HCT116 (cell line): ENCODE data around the gene MELTF. TPM values are rescaled to one million over a fixed set of nuclear protein-coding genes. Genes with fewer than 3 reads are reported as not detected.
"Not testable (repeated sequence)": the region's sequence is repeated elsewhere in the genome, so short reads cannot be mapped to it uniquely, and the experiment has no call there.

ENCODE experiments used
- ATAC-seq: fragments of 200-7000 bp; cut with Tn5 transposase; 2 replicates; pipeline ENCODE4 v1.9.1; 2020; ENCODE audit warnings: mild to moderate bottlenecking, moderate library complexity
- BruUV-seq: library from RNA; stranded (reverse); fragments of 400-500 nt; replicated peaks from 2 replicates; lab custom pipeline; 2021; lab: Mats Ljungman, UMichigan
- CTCF ChIA-PET: fragments of 300-600 bp; sonication (Branson Sonifier 250); formaldehyde crosslinking; loops from one replicate; lab custom pipeline; 2021; ENCODE audit warnings: antibody characterized with exemption; lab: Charles Lee
- POLR2A ChIA-PET: fragments of 300-600, 350-600 bp; sonication (Branson Sonifier 250); formaldehyde crosslinking; loops from one replicate; lab custom pipeline; 2021; ENCODE audit warnings: antibody characterized with exemption; lab: Charles Lee
- RAD21 ChIA-PET, 2 experiments: fragments of 300-600 bp; sonication (Branson Sonifier 250); formaldehyde crosslinking; loops; one replicate each; lab custom pipeline; 2023; ENCODE audit warnings: low total read pairs in 2 of 2; ENCODE audit not compliant: uncharacterized antibody in 2 of 2, unreplicated experiment in 2 of 2, low non-redundant PET in 1 of 2; lab: Charles Lee
- DNase-seq: peaks from one replicate; pipeline ENCODE4 v3.0.0-alpha.2; 2010; ENCODE audit warnings: low read depth, low spot score
- H2AFZ ChIP-seq: fragments of 200-600 bp; shearing (Covaris generic), sonication (generic); 2 replicates; pipeline ENCODE4 v1.6.1; 2017; ENCODE audit warnings: low read depth, mixed run types, mixed read lengths, antibody characterized with exemption, low read length; ENCODE audit not compliant: poor library complexity, severe bottlenecking
- H3K27ac ChIP-seq: 2 replicates; pipeline ENCODE4 v1.5.1; 2012; ENCODE audit warnings: low read depth, low read length
- H3K27me3 ChIP-seq: fragments of 200-600 bp; sonication (generic); 2 replicates; pipeline ENCODE4 v1.6.1; 2016; ENCODE audit warnings: mixed run types, low read length, mixed read lengths; ENCODE audit not compliant: insufficient read depth
- H3K36me3 ChIP-seq, 2 experiments: fragments of 200-500 bp in 1 of 2; fragments of 200-600 bp in 1 of 2; sonication (Bioruptor generic) in 1 of 2; sonication (generic) in 1 of 2; 2 replicates each; pipeline versions ENCODE4 v1.5.1 to v1.6.1; 2014 to 2016; ENCODE audit warnings: low read length in 2 of 2, inconsistent platforms in 1 of 2, mixed read lengths in 1 of 2, mixed run types in 1 of 2; ENCODE audit not compliant: insufficient read depth in 2 of 2, control insufficient read depth in 1 of 2
- H3K4me1 ChIP-seq, 2 experiments: fragments of 200-600 bp in 1 of 2; sonication (generic) in 1 of 2; 2 replicates each; pipeline versions ENCODE4 v1.5.1 to v1.6.1; 2012 to 2017; ENCODE audit warnings: low read length in 2 of 2, inconsistent platforms in 1 of 2, mild to moderate bottlenecking in 1 of 2, mixed read lengths in 1 of 2, mixed run types in 1 of 2, moderate library complexity in 1 of 2; ENCODE audit not compliant: insufficient read depth in 2 of 2, control insufficient read depth in 1 of 2
- H3K4me2 ChIP-seq: fragments of 200-600 bp; sonication (generic); 2 replicates; pipeline ENCODE4 v1.6.1; 2017; ENCODE audit warnings: mixed run types, low read length, mixed read lengths
- H3K4me3 ChIP-seq, 2 experiments: fragments of 200-600 bp in 1 of 2; sonication (generic) in 1 of 2; replicated peaks in 1 of 2; 2 replicates each; pipeline ENCODE4 v1.5.1; 2011 to 2016; ENCODE audit warnings: low read length in 2 of 2, control low read depth in 1 of 2, low read depth in 1 of 2, mild to moderate bottlenecking in 1 of 2, mixed read lengths in 1 of 2, mixed run types in 1 of 2
- H3K79me2 ChIP-seq: fragments of 200-600 bp; sonication (generic); 2 replicates; pipeline ENCODE4 v1.6.1; 2017; ENCODE audit warnings: mild to moderate bottlenecking, mixed run types, low read length, moderate library complexity, mixed read lengths; ENCODE audit not compliant: insufficient read depth
- H3K9ac ChIP-seq: fragments of 200-600 bp; sonication (generic); 2 replicates; pipeline ENCODE4 v1.6.1; 2016; ENCODE audit warnings: low read length, mixed read lengths
- H3K9me2 ChIP-seq: fragments of 200-600 bp; sonication (generic), shearing (Covaris generic); 2 replicates; pipeline ENCODE4 v1.6.1; 2017; ENCODE audit warnings: mixed run types, mild to moderate bottlenecking, moderate library complexity; ENCODE audit not compliant: insufficient read depth
- H3K9me3 ChIP-seq, 2 experiments: fragments of 200-500 bp in 1 of 2; fragments of 200-600 bp in 1 of 2; sonication (Bioruptor generic) in 1 of 2; sonication (generic) in 1 of 2; 2 replicates each; pipeline ENCODE4 v1.6.1; 2014 to 2017; ENCODE audit warnings: low read length in 2 of 2, mixed read lengths in 2 of 2, inconsistent platforms in 1 of 2, low read depth in 1 of 2, mild to moderate bottlenecking in 1 of 2, mixed run types in 1 of 2, moderate library complexity in 1 of 2; ENCODE audit not compliant: control insufficient read depth in 1 of 2, insufficient read depth in 1 of 2
- H4K20me1 ChIP-seq: fragments of 200-600 bp; sonication (generic), shearing (Covaris generic); 2 replicates; pipeline ENCODE4 v1.6.1; 2017; ENCODE audit warnings: mixed run types, mild to moderate bottlenecking, moderate library complexity; ENCODE audit not compliant: insufficient read depth
- EGR1 ChIP-seq: IDR thresholded peaks from 2 replicates; pipeline ENCODE4 v1.6.1; 2012; ENCODE audit warnings: low read depth
- ELF1 ChIP-seq: IDR thresholded peaks from 2 replicates; pipeline ENCODE4 v1.6.1; 2012; ENCODE audit warnings: low read depth, borderline replicate concordance
- EZH2phosphoT487 ChIP-seq: fragments of 200-600 bp; IDR thresholded peaks from 2 replicates; pipeline ENCODE4 v1.6.1; 2018; ENCODE audit warnings: antibody characterized with exemption, borderline replicate concordance
- FOSL1 ChIP-seq: IDR thresholded peaks from 2 replicates; pipeline ENCODE4 v1.6.1; 2012; ENCODE audit warnings: low read depth
- TCF7L2 ChIP-seq: IDR thresholded peaks from 2 replicates; pipeline ENCODE4 v1.7.0; 2011; ENCODE audit warnings: borderline replicate concordance, inconsistent platforms; ENCODE audit not compliant: insufficient read depth, insufficient read length; ENCODE audit errors: extremely low read depth
- YY1 ChIP-seq: IDR thresholded peaks from 2 replicates; pipeline ENCODE4 v1.6.1; 2011; ENCODE audit warnings: low read length, low read depth, moderate library complexity, mild to moderate bottlenecking; ENCODE audit not compliant: insufficient replicate concordance; ENCODE audit errors: extremely low read depth
- ZFX ChIP-seq: fragments of 450-650 bp; IDR thresholded peaks from 2 replicates; pipeline ENCODE4 v1.6.1; 2017
- intact Hi-C: fragments of 100-400 bp; cut with micrococcal nuclease; formaldehyde crosslinking; loops from 2 replicates; pipeline ENCODE4 v1.10.0; 2022
- total RNA-seq: library from RNA; stranded (reverse); gene quantifications from one replicate; pipeline ENCODE4 v1.2.1, GENCODE V29; 2021; ENCODE audit not compliant: unreplicated experiment

The MELTF gene
- total RNA-seq, 1 experiment from 2014 or later, result 47.6 TPM

GRCh38 chr3:197035577-197035976 is 6.0 kb upstream of the MELTF start (continued):
- no peak for TF ChIP-seq FOSL1
- no peak for TF ChIP-seq ELF1
- TF ChIP-seq EGR1, result no peak
- TF ChIP-seq ZFX, result no peak
- no peak for TF ChIP-seq TCF7L2
- TF ChIP-seq EZH2phosphoT487, result no peak
- no peak for TF ChIP-seq YY1

GRCh38 chr3:197034778-197035177 is 5.2 kb upstream of the MELTF start:
- intact Hi-C loops, H3K9me2 ChIP-seq, H3K9ac ChIP-seq, H3K27me3 ChIP-seq, H2AFZ ChIP-seq, H3K27ac ChIP-seq, ATAC-seq, POLR2A ChIA-PET, BruUV-seq, H3K36me3 ChIP-seq, H3K79me2 ChIP-seq, RAD21 ChIA-PET, H3K4me3 ChIP-seq, CTCF ChIA-PET, H3K9me3 ChIP-seq, H3K4me2 ChIP-seq, DNase-seq, H4K20me1 ChIP-seq: not testable (repeated sequence)
- H3K4me1 ChIP-seq, result peaks cover 20 to 26% of the 10 kb centered on the region in 2 experiments

GRCh38 chr3:197033764-197034163 is 4.1 kb upstream of the MELTF start:
- H3K79me2 ChIP-seq, H4K20me1 ChIP-seq, H3K9me2 ChIP-seq, H3K4me2 ChIP-seq, DNase-seq, H3K27me3 ChIP-seq, CTCF ChIA-PET, ATAC-seq, H3K36me3 ChIP-seq, H3K9me3 ChIP-seq, POLR2A ChIA-PET, H3K9ac ChIP-seq, H3K4me3 ChIP-seq, RAD21 ChIA-PET, H2AFZ ChIP-seq, H3K27ac ChIP-seq, BruUV-seq, intact Hi-C loops: not testable (repeated sequence)
- peaks cover 20 to 27% of the 10 kb centered on the region in 2 experiments for H3K4me1 ChIP-seq
